HG03175 (cell line): Measurements from ENCODE around the gene LRRC8E.
"Not testable (repeated sequence)": the region's sequence is repeated elsewhere in the genome, so short reads cannot be mapped to it uniquely, and the experiment has no call there.

Experiments used
- ATAC-seq: cut with Tn5 transposase; IDR thresholded peaks from one replicate; pipeline ENCODE4 v1.9.1; 2021; ENCODE audit warnings: mild to moderate bottlenecking, moderate library complexity; ENCODE audit not compliant: unreplicated experiment

LRRC8E gene

DNA sequence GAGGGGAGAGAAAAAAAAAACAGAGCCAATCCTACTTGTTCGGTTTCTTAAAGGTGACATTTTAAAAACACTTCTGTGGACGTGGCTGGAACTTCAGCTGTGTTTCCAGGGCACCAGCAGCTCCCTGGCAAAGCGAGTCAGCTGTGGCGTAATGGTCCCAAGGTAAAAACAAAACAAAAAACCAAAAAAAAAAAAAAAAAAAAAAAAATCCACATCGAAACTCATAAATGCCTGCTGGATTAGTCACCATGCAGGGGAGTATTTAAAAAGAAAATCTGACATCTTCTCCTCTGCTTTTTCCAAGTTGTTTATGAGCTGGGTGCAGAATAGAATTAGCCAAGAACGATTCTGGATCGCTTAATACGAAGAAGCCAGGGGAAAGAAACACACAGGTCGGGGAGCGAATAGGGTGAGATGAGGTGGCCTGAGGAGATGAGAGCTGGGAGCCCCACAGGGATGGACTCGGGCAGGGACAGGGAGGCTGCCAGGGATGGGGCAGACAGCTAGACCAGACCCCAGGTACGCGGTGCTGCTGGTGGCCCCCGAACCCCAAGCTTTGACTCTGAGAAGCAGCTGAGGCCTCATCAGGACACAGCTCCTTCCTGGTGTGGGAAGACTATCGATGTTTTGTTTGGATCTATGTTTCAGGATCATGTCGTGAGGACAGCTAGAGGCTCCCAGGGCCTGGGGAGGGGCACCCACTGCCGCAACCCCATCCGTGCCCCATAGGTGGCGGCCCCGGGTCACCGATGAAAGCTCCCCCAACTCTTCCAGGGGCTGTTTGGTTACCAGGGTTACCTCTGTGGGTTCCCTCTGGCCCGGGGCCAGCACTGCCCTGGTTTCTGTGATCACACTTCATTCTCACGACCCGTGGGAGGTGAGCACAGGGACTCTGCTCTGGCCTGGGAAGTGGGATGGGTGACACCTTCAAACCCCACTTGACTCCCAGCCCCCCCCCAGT lies 40.7 kb downstream of the LRRC8E start:
- ATAC-seq, result no peak

DNA sequence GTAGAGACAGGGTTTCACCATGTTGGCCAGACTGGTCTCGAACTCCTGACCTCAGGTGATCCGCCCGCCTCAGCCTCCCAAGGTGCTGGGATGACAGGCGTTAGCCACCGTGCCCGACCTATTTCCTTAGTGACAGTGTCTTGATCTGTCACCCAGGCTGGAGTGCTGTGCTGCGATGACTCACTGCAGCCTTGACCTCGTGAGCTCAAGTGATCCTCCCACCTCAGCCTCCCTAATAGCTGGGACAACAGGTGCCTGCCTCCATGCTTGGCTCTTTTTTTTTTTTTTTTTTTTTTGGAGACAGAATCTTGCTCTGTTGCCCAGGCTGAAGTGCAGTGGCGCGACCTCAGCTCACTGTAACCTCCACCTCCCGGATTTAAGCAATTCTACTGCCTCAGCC lies 41.7 kb downstream of the LRRC8E start:
- ATAC-seq, result not testable (repeated sequence)

DNA sequence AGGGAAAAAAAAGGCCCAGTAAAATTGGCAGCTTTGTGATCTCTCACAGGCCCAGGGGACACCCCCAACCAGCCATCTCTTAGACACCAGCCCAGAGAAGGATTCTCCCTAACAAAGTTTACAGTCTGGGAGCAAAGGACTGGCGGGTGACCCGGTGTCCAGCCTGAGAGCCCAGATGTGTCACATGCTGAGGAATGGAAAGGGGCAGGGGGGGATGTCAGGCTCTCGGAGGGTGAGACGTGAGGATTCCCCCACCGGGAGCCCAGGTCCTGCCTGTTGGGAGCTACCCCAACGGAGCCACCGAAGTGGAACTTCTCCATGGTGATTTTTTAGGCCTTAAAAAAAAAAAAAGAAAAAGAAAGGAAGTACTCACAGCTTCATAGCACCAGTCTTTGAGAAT lies 42.5 kb downstream of the LRRC8E start:
- ATAC-seq, result no peak

DNA sequence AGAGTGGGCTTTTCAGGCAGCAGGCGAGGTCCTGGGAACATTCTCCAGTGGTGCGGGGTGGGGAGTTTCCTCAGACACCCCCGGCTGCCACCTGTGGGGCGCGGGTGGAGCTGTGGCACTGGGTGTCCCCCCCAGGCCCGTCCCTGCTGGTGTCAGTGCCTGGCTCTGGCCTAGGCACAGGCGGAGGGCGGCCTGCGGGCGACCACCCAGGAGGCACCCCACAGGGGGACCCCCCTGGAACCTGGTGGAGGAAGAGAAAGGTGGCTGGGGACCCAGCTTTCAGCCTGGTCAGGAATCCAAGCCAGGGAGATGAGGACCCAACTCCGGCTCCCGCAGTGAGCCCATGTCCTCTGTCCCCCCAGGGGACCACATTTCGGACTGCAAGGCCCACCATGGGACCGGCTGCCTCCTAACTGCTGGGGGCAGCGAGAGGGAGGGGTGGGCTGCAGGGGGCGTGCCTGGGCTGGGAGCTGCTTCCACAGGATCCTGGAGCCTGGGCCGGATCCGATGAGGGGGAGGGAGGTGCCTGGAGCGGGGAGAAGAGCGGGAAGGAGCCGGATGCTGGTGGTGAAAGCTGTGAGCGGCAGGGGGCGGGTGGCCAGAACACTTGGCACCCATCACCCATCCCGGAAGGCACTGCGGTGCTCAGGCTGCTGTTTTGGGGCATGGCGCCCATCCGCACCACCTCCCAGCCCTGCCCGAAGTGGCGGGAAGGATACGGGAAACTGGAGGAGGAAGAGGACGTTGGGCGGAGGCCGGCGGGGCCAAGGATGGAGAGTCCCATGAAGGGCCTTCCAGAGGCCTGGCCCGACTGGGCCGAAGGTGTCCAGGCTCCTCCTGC lies 43.1 kb downstream of the LRRC8E start:
- ATAC-seq, result no peak

DNA sequence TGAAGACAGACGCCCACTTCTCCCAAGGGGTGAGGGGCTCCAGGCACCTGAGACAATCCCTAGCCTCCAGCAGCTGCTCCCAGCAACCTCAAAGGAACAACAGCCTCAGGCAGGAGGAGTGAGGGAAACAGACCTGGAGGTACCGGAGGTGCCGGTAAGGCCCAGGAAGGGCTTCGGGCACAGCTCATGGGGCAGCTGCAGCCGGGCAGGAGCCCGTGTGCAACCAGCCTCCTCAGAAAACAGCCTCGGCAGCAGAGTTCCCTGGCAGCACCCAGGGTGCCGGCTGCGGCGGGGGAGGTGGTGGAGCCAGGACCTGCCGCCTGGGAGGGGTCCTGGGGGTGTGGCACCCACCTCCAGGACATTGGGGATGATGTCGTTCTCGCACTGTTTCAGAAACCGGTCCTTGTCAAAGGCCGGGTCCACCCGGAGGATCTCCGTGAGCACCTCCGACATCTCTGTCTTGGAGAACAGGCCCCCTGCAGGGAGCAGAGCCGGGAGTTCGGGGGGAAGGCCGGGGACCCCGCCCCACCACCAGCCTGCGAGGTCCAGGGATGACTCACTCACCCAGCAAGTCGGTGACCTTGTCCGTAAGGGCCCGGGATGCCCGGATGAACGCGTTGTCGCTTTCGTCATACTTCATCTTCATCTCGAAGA lies 44.1 kb downstream of the LRRC8E start:
- ATAC-seq, result no peak

DNA sequence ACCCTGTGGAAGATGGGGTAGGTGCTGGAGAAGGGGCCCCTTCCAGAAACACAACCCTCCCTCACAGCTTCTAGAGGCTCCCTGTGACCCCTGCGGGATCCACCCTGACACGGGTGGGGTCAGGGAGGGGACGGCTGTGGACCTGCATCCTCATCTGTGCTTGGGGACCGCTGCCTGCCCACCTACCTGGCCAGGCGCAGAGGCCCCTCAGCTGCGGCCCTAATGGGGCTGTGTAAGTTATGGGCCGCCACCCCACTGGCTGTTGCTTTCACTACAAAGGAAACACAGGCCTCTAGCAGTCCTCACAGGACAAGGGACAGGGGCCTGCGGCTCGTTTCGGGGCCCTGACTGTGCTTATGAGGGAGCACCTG lies 44.6 kb downstream of the LRRC8E start:
- ATAC-seq, result no peak

DNA sequence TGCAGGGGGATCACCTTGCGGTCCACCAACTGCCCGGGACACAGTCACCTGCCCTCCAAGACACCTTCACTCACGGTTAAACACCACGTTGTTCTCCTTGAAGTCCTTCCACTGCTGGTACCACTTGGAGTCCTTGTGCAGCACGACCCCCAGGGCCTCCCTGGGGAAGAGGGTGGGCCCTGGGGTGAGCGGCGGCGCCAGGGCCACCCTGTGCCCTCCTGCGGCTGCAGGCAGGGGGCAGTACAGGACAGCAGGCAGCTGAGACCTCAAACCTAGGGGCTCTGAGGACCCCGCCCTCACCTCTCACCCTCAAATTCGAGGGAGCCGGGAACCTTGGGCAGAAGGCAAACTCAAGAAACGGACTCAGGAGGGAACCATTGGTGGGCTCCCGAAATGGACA lies 45.1 kb downstream of the LRRC8E start:
- no peak for ATAC-seq

DNA sequence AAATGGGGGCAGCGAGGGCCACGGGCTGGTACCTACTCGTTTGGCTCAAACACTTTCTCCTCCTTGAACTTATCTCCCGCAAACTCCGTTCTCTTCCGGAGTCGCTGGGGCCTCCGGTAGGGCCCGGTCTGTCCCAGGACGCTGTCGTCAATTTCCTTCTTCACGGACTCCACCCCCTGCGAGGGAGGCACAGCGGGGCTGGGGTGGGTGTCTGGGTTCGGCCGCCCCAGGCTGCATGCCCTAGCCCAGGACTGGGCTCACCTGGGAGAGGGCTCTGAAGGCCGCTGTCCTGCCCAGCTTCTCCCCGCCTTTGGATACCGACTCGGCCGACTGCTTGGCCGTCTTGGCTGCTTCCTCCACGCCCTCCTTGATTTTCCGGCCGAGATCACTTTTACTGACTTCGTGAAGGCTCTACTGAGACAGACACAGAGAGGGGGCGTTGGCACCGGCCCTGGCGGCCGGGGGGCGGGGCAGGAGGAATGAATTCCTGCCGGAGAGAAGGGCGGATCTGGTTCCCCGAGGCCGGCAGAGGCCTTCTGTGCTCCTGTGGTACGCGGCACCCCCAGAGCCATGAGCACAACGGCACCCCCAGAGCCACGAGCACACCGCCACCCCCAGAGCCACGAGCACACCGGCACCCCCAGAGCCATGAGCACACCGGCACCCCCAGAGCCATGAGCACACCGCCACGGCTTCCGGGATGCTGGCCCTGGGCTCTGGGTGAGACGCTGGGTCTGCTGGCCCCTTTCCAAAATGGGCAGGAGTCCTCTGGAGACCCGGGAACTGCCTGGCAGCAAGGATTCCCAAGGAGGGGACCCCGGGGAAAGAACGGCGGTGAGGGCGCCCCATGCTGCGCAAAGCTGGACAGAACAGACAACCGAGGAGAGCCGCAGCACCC lies 45.8 kb downstream of the LRRC8E start:
- no peak for ATAC-seq

DNA sequence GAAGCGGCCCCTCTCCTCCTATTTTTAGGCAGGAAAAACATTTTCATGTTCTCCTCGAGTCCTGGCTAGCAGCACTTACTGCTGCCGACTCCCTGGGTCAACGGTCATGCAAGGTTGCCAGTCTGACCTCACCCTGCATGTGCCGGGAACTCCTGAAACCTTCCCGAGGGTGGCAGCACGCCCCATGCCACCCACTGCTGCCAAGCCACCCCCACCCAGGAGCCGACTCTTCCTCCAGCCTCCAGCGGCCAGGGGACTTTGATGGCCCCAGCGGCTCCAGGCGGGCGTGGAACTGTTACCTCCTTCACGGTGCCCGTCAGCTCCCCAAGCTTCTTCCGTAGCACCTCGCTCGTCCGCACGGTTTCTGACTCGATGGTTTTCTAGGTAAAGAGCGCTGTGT lies 46.5 kb downstream of the LRRC8E start:
- no peak for ATAC-seq

DNA sequence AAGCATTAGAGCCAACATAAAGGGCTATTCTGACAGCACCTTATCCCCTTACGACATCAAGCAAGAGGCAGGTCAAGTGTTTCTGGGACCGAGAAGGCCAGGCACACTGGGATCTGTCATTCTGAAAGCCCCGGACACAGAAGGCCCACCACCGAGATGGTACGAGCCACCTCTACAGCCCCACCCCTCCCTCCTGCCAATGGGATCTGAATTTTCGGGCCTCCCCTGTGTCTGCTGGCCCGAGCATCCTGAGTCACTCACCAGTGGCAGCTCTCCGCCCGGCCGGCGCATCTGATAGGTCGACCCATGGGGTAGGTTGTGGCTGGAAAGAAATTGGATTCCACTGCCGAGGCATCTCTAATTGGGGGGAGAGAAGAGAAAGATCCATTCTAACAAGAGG lies 52.5 kb downstream of the LRRC8E start:
- no peak for ATAC-seq

DNA sequence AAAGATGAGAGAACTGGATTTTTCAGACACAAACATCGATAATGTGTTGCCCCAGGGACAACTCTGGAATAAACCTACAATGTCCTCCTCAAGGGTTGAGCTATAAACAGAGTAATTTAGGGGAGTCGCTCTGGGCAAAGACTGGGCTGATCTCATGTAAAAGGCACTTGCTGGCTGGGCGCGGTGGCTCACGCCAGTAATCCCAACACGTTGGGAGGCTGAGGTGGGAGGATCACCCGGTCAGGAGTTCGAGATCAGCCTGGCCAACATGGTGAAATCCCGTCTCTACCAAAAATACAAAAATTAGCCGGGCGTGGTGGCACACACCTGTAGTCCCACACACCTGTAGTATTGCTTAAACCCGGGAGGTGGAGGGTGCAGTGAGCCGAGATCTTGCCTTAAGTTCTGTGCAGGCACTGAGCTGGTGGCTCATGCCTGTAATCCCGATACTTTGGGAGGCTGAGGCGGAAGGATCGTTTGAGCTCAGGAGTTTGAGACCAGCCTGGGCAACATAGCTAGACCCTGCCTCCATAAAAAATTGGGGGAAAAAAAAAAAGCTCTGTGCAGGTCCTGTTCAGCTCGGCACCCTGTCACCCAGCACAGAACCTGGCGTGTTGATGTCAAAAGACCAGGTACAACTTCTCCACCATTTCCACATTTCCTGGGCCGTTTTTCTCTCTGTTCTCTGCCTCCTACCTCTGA lies 53.7 kb downstream of the LRRC8E start:
- no peak for ATAC-seq

DNA sequence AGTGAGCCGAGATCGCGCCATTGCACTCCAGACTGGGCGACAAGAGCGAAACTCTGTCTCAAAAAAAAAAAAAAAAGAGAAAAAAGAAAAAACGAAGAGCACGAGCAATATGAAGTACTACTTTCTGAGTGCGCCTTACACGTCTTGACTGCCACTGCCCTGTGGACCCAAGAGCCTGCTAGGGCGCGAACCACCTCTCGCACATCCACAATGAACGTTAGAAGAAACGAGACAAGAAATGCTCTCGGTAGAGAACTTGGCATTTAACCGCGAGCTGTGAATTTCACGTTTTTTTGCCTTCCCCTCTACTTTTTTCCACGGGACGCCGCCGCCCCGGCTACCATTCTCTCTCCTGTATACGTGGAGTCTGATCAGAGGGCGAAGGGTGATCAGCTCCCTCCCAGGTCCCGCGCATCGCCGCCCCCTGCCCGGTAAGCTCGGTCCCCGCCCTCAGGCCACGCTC lies 54.7 kb downstream of the LRRC8E start:
- ATAC-seq, result peak; percentile 12

DNA sequence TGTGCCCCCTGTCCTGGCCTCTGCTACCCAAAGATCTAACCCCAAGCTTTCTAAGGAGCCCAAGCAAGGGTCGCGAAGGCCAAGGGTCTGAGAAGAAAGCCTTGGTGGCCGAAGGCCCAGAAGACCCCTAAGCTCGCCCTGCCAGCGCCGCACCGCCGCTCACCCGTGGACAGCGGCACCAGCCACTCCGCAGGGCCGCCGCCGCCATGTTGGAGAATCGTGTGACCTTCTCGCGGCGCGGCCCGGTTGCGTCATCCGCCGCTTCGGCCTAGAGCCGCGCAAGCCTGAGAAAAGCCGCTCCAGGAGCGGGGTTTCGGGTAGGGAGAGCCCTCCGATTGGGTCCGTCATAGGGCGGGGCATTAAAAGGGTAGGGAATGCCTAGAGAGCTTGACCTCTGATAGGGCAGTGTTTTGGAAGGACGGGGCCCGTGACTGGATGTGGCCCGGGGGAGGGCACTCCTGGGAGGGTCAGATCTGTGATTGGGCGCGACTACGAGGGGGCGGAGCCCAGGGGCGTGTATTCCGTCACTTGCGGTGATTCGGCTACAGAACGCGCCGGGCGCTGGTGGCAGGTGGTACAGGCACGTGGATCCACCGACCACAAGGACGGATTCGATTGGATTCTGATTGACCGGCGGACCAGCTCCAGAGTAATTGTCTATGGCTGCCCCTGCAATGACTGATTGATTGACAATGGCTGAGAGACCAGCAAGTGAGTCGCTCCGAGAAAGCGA lies 55.3 kb downstream of the LRRC8E start, which contains the start of gene TIMM44:
TSS of gene TIMM44 (minus strand) at position 223 of the 733 bp plus-strand sequence. CDS start at position 208, 15 bp downstream.
- ATAC-seq, result peak; percentile 97

DNA sequence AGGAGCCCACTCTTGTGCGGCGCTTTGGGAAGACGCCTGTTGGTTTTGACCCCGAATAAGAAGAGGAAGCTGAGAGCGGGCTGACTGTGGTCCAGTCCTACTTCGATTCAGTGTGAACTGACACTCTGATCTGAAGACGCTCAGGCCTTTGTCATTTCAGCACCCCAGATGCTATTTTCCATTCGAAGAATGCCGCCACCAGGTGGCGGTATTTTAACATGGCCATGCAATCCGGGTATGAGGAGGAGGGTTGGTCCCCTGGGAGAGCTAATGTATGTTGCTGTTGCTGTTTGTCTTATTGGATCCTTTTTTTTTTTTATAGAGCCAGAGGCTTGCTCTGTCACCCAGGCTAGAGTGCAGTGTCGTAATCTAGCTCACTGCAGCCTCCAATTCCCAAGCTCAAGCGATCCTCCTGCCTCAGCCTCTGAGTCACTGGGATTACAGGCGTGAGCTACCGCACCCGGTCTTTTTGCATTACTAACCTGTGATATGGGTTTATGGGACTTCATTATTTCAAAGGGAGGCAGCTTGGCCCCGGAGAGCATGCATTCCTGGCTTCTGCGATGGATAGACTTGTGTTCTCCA lies 56.0 kb downstream of the LRRC8E start:
- ATAC-seq, result peak; percentile 32

DNA sequence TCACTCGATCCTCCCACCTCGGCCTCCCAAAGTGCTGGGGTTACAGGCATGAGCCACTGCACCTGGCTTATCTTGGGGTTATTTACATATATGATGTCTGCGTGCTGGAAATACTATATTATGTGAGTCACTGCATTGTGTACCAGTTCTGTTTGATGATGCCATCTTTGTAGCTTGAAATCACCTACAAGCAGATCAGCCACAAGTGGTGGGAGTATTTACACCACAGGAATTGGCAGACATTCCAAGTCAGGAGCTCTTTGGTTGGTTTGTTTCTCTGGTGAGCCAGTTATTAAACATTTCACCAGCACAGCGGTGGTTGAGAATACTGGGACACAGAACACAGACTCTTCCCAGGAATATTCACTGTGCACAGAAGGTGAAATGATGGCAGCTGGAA lies 59.6 kb downstream of the LRRC8E start:
- ATAC-seq, result no peak
